ENCODE results near the gene CAPN10.

Gene CAPN10

GRCh38 chr2:240590681-240591111, 4.2 kb downstream of the CAPN10 start:
- TF ChIP-seq JUND (IDR thresholded peaks at IDR 0.05; ENCODE audit: low read depth): no peak
- in situ Hi-C loops (cut with HindIII; ENCODE audit: low pct_unique_long_range_greater_than_20kb, low sequenced_read_pairs): no loop called here
- DNase-seq (ENCODE audit: low read depth in 1 of 2, low spot score in 1 of 2): no peak

- in situ Hi-C loops (cut with HindIII; ENCODE audit: low pct_unique_long_range_greater_than_20kb, low sequenced_read_pairs): no loop called here
- no peak for DNase-seq (ENCODE audit: low read depth in 1 of 2, low spot score in 1 of 2)
- TF ChIP-seq JUND (IDR thresholded peaks at IDR 0.05; ENCODE audit: low read depth): no peak
Observed at GRCh38 chr2:240591226-240591625, 4.7 kb downstream of the CAPN10 start.

DNA sequence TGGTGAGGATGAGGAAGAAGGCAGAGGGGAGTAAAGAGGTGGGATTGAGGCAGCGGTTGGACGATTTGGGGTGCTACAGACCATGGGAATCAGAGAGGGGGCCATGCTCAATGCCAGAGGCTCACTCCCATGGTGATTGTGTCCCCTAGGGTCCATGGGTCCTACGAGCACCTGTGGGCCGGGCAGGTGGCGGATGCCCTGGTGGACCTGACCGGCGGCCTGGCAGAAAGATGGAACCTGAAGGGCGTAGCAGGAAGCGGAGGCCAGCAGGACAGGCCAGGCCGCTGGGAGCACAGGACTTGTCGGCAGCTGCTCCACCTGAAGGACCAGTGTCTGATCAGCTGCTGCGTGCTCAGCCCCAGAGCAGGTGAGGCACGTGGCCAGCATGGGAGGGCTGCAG, 5.2 kb downstream of the CAPN10 start:
- in situ Hi-C loops (cut with HindIII; ENCODE audit: low pct_unique_long_range_greater_than_20kb, low sequenced_read_pairs): no loop called here
- no peak for DNase-seq (ENCODE audit: low read depth in 1 of 2, low spot score in 1 of 2)
- TF ChIP-seq JUND (IDR thresholded peaks at IDR 0.05; ENCODE audit: low read depth): no peak

DNA sequence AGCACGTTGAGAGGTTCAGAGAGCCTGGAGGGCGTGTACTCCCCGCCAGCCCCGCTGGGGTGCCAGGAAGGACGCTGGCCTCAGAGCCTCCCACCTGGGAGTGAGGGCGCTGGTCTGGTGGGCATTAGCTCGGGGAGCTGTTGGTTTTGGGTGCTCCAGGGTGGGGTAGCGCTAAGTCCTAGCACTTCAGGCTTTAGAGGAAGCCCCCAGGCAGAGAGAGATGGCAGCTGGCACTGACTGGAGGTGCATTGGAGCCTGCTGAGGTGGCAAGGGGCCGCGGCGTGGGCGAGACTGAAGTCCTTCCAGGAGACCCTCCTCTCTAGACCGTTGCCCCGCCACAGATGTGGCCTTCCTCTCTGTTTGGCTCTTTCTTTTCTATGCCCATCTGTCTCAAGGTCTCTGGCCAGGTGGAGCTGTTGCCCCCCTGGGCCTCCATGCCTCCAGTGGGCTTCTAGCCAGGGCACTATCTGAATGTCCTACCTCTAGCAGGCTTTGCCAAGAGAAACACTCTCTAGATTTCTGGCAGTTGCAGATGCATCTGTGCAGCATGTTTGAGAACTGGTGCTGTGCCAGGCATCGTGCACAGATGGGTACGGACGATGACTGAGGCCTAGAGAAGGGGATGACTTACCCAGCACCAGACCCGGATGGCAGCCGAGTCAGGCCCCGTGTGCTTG, 6.6 kb downstream of the CAPN10 start:
- no peak for DNase-seq (ENCODE audit: low read depth in 1 of 2, low spot score in 1 of 2)
- in situ Hi-C loops (cut with HindIII; ENCODE audit: low pct_unique_long_range_greater_than_20kb, low sequenced_read_pairs): no loop called here
- no peak for TF ChIP-seq JUND (IDR thresholded peaks at IDR 0.05; ENCODE audit: low read depth)

DNA sequence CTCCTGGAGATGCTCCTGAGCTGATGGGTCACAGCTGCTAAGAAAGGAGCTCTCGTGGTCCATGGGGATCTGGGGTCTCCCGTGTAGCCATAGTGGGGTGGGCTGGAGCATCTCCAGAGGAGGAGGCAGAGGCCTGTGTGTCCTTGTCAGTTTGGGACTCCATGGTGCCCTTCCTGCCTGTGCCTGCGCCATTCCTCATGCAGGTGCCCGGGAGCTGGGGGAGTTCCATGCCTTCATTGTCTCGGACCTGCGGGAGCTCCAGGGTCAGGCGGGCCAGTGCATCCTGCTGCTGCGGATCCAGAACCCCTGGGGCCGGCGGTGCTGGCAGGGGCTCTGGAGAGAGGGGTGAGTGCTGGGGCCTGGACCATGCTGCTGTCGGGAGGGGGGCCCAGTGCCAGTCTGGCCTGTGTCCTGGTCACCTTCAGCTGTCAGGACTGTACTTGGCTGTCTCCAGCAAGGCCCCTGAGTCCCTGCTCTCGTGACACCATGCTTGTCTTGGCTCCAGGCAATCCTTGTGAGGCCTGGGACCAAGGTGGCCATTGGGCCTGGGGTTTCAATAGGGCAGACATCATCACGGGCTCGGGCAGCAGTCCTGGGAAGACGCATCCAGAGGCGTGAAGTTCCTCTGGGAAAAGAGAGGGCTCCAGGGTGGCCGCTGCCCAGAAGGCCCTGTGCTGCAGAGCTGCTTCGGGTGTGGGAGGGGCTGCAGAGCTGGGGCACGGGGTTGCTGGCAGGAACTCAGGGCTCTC, 7.3 kb downstream of the CAPN10 start:
- in situ Hi-C loops (cut with HindIII; ENCODE audit: low pct_unique_long_range_greater_than_20kb, low sequenced_read_pairs): no loop called here
- no peak for TF ChIP-seq JUND (IDR thresholded peaks at IDR 0.05; ENCODE audit: low read depth)

GRCh38 chr2:240594511-240595380, 8.2 kb downstream of the CAPN10 start:
- in situ Hi-C loops (cut with HindIII; ENCODE audit: low pct_unique_long_range_greater_than_20kb, low sequenced_read_pairs): no loop called here
- no peak for DNase-seq (ENCODE audit: low read depth in 1 of 2, low spot score in 1 of 2)
- no peak for TF ChIP-seq JUND (IDR thresholded peaks at IDR 0.05; ENCODE audit: low read depth)

More for the DNA sequence above, 7.3 kb downstream of the CAPN10 start:
- no peak for DNase-seq (ENCODE audit: low read depth in 1 of 2, low spot score in 1 of 2)

GRCh38 chr2:240595381-240596079, 9.0 kb downstream of the CAPN10 start:
- DNase-seq (ENCODE audit: low read depth in 1 of 2, low spot score in 1 of 2): peak in 1 of 2 experiments; percentile 24
- in situ Hi-C loops (cut with HindIII; ENCODE audit: low pct_unique_long_range_greater_than_20kb, low sequenced_read_pairs): no loop called here
- TF ChIP-seq JUND (IDR thresholded peaks at IDR 0.05; ENCODE audit: low read depth): no peak

- TF ChIP-seq JUND (IDR thresholded peaks at IDR 0.05; ENCODE audit: low read depth): no peak
- in situ Hi-C loops (cut with HindIII; ENCODE audit: low pct_unique_long_range_greater_than_20kb, low sequenced_read_pairs): no loop called here
- DNase-seq (ENCODE audit: low read depth in 1 of 2, low spot score in 1 of 2): no peak
Observed at GRCh38 chr2:240596080-240596460, 9.5 kb downstream of the CAPN10 start.

DNA sequence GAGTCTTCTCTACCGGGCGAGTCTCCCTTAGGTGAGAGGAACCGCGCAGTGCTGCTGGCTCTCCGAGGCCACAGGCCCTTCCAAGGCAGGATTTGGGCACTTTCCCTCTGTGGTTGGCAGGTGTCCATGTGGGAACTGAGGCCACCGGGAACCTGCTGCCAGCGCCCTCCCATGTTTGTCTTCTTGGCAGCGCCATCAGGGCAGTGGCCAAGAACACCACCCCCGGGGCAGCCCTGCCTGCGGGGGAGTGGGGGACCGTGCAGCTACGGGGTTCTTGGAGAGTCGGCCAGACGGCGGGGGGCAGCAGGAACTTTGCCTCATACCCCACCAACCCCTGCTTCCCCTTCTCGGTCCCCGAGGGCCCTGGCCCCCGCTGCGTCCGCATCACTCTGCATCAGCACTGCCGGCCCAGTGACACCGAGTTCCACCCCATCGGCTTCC, 10.0 kb downstream of the CAPN10 start:
- DNase-seq (ENCODE audit: low read depth in 1 of 2, low spot score in 1 of 2): no peak
- in situ Hi-C loops (cut with HindIII; ENCODE audit: low pct_unique_long_range_greater_than_20kb, low sequenced_read_pairs): no loop called here
- TF ChIP-seq JUND (IDR thresholded peaks at IDR 0.05; ENCODE audit: low read depth): no peak

DNA sequence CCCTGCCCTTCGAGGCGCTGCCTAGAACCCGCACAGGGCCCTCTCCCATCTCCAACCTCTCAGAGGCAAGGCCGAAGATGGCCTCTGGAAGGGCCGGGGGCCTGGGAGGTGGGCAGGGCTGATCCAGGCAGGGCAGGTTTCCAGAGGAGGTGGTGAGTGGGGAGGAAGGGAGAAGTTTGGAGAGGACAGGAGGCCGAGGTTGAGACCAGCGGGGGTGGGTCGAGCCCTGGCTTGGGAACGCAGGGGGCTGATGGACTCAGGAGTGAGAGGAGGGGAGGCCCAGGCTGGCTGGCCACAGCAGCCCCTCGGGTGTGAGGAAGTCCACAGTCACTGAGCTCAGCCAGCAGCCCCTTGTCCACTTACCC, 10.5 kb downstream of the CAPN10 start:
- no peak for DNase-seq (ENCODE audit: low read depth in 1 of 2, low spot score in 1 of 2)
- in situ Hi-C loops (cut with HindIII; ENCODE audit: low pct_unique_long_range_greater_than_20kb, low sequenced_read_pairs): no loop called here
- TF ChIP-seq JUND (IDR thresholded peaks at IDR 0.05; ENCODE audit: low read depth): no peak

GRCh38 chr2:240597419-240598181, 11.1 kb downstream of the CAPN10 start:
- no peak for DNase-seq (ENCODE audit: low read depth in 1 of 2, low spot score in 1 of 2)
- in situ Hi-C loops (cut with HindIII; ENCODE audit: low pct_unique_long_range_greater_than_20kb, low sequenced_read_pairs): no loop called here
- no peak for TF ChIP-seq JUND (IDR thresholded peaks at IDR 0.05; ENCODE audit: low read depth)
